ENCODE data around the gene MMP20.

Gene MMP20

GRCh38 chr11:102555091-102555490 is 70.0 kb downstream of the MMP20 start:
- H3K4me3 ChIP-seq (ENCODE audit: low read depth, low read length), result no peak overlapping the region
- CTCF ChIA-PET, result interaction anchor here (1.6 to 1.9 kb wide), 2 partner anchors 20 to 37 kb away, joined by 4 read pairs; no protein-coding TSS in a partner anchor
- POLR2A ChIA-PET, result no interaction called here
- no peaks in the 10 kb centered on the region for H3K9me3 ChIP-seq (ENCODE audit: control insufficient read depth, insufficient read depth, low read depth, low read length)
- no peaks in the 10 kb centered on the region for H3K36me3 ChIP-seq (ENCODE audit: control insufficient read depth in 2 of 2, insufficient read depth in 1 of 2, low read length in 2 of 2)
- no peak for TF ChIP-seq ZNF501 (tag by site-specific recombination; IDR thresholded peaks at IDR 0.05)
- no peak for TF ChIP-seq ZBTB1 (tag by site-specific recombination; IDR thresholded peaks at IDR 0.05)
- TF ChIP-seq ZNF530 (tag by site-specific recombination; IDR thresholded peaks at IDR 0.05; ENCODE audit: low read depth), result peak; percentile 94
- H3K27ac ChIP-seq (ENCODE audit: extremely low read depth, low read depth, low read length), result no peak overlapping the region
- H3K4me1 ChIP-seq (ENCODE audit: control insufficient read depth, insufficient read depth, low read length), result no peaks in the 10 kb centered on the region

- no peak overlapping the region for H3K27ac ChIP-seq (ENCODE audit: extremely low read depth, low read depth, low read length)
- ChIA-PET POLR2A (no interaction called here), CTCF (interaction anchor here (0.9 to 1.6 kb wide), 2 partner anchors 19 to 113 kb away, joined by 3 to 4 read pairs; no protein-coding TSS in a partner anchor)
- no peak for TF ChIP-seq ZNF514 (tag by site-specific recombination; IDR thresholded peaks at IDR 0.05)
- H3K36me3 ChIP-seq (ENCODE audit: control insufficient read depth in 2 of 2, insufficient read depth in 1 of 2, low read length in 2 of 2), result no peaks in the 10 kb centered on the region
- H3K4me3 ChIP-seq (ENCODE audit: low read depth, low read length), result no peak overlapping the region
- H3K9me3 ChIP-seq (ENCODE audit: control insufficient read depth, insufficient read depth, low read depth, low read length), result no peaks in the 10 kb centered on the region
- no peaks in the 10 kb centered on the region for H3K4me1 ChIP-seq (ENCODE audit: control insufficient read depth, insufficient read depth, low read length)
These were observed 71.3 kb downstream of the MMP20 start for GRCh38 chr11:102553835-102554282.

GRCh38 chr11:102552447-102553194 is 72.5 kb downstream of the MMP20 start:
- Histone ChIP-seq H3K9me3 (ENCODE audit: control insufficient read depth, insufficient read depth, low read depth, low read length) (no peaks in the 10 kb centered on the region), H3K4me1 (ENCODE audit: control insufficient read depth, insufficient read depth, low read length) (no peaks in the 10 kb centered on the region), H3K27ac (ENCODE audit: extremely low read depth, low read depth, low read length) (no peak overlapping the region), H3K4me3 (ENCODE audit: low read depth, low read length) (no peak overlapping the region), H3K36me3 (ENCODE audit: control insufficient read depth in 2 of 2, insufficient read depth in 1 of 2, low read length in 2 of 2) (no peaks in the 10 kb centered on the region)
- TF ChIP-seq HOXA7 (CRISPR knock-in tag; IDR thresholded peaks at IDR 0.05; ENCODE audit: borderline replicate concordance) (no peak), YY1 (tag by site-specific recombination; IDR thresholded peaks at IDR 0.05) (no peak), ZNF707 (tag by site-specific recombination; IDR thresholded peaks at IDR 0.05) (no peak), OSR2 (tag by site-specific recombination; IDR thresholded peaks at IDR 0.05) (no peak), ZNF23 (tag by site-specific recombination; IDR thresholded peaks at IDR 0.05; ENCODE audit: borderline replicate concordance) (no peak), INSM2 (tag by site-specific recombination; IDR thresholded peaks at IDR 0.05) (no peak), FEZF1 (tag by site-specific recombination; IDR thresholded peaks at IDR 0.05) (no peak)
- ChIA-PET CTCF (no interaction called here), POLR2A (no interaction called here)

GRCh38 chr11:102552020-102552419 is 73.1 kb downstream of the MMP20 start:
- Histone ChIP-seq H3K36me3 (ENCODE audit: control insufficient read depth in 2 of 2, insufficient read depth in 1 of 2, low read length in 2 of 2) (no peaks in the 10 kb centered on the region), H3K27ac (ENCODE audit: extremely low read depth, low read depth, low read length) (no peak overlapping the region), H3K4me1 (ENCODE audit: control insufficient read depth, insufficient read depth, low read length) (no peaks in the 10 kb centered on the region), H3K9me3 (ENCODE audit: control insufficient read depth, insufficient read depth, low read depth, low read length) (no peaks in the 10 kb centered on the region), H3K4me3 (ENCODE audit: low read depth, low read length) (no peak overlapping the region)
- CTCF ChIA-PET, result no interaction called here
- POLR2A ChIA-PET, result no interaction called here
- TF ChIP-seq ZNF146 (tag by site-specific recombination; IDR thresholded peaks at IDR 0.05) (no peak), ZNF639 (tag by site-specific recombination; IDR thresholded peaks at IDR 0.05) (no peak), ZBTB49 (tag by site-specific recombination; IDR thresholded peaks at IDR 0.05; ENCODE audit: low read depth) (no peak), EGR2 (tag by site-specific recombination; IDR thresholded peaks at IDR 0.05; ENCODE audit: low read depth) (no peak), ZNF843 (tag by site-specific recombination; IDR thresholded peaks at IDR 0.05) (no peak), ZNF561 (tag by site-specific recombination; IDR thresholded peaks at IDR 0.05; ENCODE audit: borderline replicate concordance) (no peak), ZNF202 (tag by site-specific recombination; IDR thresholded peaks at IDR 0.05; ENCODE audit: borderline replicate concordance) (no peak), HOXD13 (CRISPR knock-in tag; IDR thresholded peaks at IDR 0.05; ENCODE audit: borderline replicate concordance) (no peak), ZNF623 (tag by site-specific recombination; IDR thresholded peaks at IDR 0.05) (no peak), GLI2 (tag by site-specific recombination; IDR thresholded peaks at IDR 0.05; ENCODE audit: borderline replicate concordance, low read depth) (no peak), ZNF16 (tag by site-specific recombination; IDR thresholded peaks at IDR 0.05; ENCODE audit: low read depth) (no peak), ZNF404 (tag by site-specific recombination; IDR thresholded peaks at IDR 0.05) (no peak), PRDM1 (tag by site-specific recombination; IDR thresholded peaks at IDR 0.05) (no peak)

Measured in HEK293 (cell line).